Measurements from ENCODE around the gene KCNMA1.
A peak's percentile ranks its signal among the peaks of the same experiment; 100 is the strongest.

KCNMA1 gene

GRCh38 chr10:77164616-77165311 lies 472.8 kb downstream of the KCNMA1 start:
- peak; percentile 74 for DNase-seq

DNA sequence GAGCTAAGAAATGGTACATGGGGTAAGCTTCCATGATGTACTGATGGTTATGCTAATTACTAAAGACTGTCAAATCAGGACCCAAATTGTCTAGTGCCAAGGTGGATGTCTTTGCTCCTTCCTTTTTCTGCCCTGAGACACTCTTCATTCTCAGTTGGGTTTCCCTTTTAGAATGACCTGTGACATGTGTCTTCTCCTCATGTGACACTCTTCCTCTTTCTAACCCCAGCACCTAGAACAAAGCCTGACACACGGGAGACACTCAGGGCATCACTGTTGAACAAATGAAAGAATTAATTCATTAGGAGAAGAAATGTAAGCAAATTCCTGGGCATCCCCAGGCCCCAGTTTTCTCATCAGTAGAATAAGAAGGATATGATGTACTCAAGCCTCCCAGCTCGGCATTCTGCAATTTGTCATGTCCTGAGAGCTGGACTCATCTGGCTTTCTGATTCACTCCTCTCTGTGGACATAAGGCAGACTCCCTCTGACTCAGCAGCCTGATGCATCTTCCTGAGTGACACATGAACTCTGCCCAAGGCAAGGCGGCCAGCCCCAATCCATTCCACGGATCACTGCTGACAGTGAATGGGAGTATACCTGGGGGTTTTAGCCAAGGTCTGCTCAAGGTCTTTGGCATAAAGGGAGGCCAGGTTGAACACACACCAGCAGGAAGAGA lies 473.8 kb downstream of the KCNMA1 start:
- DNase-seq = peak; percentile 98

GRCh38 chr10:77162697-77163096 lies 474.9 kb downstream of the KCNMA1 start:
- DNase-seq = peak; percentile 86

DNA sequence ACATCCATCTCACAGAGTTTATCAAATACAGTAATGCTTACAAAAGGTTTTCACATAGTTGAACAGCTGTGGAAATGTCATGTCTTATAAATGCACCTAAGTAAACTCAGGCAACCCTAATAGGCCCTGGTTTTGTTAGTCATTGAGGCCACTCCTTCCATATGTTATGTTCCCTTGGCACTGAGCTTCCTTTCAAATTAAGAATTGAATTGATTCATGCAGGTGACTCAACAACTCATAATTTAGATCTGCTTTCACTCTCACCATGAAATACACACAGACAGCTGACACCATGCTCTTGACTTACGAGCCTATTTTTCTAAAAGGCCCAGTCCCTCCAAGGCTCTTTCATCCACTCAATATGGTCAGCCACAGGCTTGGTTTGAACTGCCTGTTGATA lies 476.9 kb downstream of the KCNMA1 start:
- peak; percentile 89 for DNase-seq

DNA sequence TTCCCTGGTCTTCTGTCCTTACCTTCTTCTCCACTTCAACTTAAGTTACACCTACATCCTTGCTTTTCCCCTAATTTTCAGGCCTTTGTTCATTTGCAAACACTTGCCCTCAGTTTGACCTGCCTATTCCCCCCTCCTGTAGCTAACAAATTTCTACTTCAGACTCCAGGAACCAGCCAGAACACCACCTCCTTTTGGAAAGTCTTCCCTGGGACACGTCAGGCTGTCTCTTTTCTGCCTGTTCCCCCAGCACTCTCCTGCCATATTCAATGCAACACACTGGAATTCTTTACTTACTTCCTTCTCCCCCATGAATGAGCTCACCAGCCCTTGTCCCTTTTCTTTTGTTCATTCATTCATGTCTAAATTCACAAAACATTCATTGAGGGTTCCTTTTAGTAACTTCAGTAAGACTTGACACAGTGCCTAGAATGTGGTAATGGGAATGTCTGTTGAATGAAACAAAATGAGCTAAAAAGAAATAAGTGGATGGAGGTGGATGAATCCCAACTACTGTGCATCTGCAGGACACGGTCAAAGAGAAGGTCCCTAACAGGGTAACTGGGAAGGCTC lies 478.0 kb downstream of the KCNMA1 start:
- DNase-seq = no peak

DNA sequence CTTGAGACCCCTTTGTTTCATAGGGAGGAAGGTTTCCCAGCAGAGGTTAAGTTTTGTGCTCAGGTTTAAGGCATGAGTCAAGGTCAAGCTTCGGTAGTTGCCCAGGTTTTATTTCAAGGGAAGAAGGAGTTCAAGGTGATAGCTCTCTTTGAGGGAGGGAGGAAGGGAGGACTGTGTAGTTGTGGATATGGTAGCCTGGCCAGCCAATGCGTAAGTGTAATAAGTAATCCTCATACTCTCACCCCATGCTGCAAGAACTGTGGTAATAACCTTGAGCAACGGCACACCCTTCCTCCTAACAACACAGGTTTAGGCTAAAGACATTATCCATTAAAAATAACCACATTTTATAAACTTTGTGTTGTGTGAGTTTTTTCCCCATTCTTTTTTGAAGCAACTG lies 478.9 kb downstream of the KCNMA1 start:
- no peak for DNase-seq

DNA sequence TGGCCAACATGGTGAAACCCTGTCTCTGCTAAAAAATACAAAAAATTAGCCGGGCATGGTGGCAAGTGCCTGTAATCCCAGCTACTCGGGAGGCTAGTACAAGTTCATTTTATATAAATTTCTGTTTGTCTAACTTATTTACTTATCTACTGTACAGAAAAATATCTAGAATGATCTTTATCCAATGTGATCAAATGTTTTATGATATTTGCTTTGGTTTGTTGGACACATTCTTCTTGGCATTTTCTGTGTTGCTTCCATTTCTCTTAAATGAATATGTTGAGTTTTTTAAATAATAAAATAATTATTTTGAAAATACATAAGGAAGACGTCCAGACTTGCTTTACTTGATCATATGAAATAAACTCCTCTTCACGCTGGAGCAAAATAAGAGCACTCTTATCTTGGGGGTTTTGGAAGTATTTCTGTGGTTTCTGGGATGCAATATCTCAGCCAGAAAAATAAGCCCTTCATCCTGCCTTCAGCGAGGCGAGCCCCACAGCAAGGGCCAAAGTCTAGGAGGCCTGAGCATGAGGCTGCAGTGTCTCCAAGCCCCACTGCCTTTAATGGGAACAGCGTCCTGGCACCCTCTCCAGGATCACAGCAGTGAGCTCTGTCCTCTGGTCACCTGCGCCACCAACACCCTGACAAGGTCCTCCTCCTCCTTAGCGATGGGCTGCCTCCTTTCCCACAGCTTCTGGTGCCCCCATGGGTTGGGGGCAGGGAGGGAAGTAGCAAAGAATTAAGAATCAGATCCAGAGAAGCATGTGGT lies 480.2 kb downstream of the KCNMA1 start:
- no peak for DNase-seq

- peak; percentile 76 for DNase-seq
Observed at GRCh38 chr10:77156406-77156879, 481.2 kb downstream of the KCNMA1 start.

DNA sequence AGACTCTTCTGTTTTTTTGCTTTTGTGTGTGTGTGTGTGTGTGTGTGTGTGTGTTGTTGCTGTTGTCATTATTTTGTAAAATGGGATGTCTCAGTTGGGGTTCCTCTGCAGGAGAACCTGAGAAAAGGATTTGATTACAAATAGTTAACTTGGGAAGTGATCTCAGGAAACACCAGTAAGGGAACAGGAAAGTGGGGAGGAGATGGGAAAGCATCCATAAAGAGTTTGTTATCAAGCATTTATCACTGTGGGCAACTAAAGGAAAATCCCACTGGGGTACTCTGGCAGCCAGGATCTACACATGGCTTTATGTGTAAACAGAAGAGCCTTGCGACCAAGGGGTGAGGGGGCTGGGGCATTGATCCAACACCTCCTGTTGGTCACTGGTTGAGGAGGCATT lies 485.4 kb downstream of the KCNMA1 start:
- DNase-seq = no peak

DNA sequence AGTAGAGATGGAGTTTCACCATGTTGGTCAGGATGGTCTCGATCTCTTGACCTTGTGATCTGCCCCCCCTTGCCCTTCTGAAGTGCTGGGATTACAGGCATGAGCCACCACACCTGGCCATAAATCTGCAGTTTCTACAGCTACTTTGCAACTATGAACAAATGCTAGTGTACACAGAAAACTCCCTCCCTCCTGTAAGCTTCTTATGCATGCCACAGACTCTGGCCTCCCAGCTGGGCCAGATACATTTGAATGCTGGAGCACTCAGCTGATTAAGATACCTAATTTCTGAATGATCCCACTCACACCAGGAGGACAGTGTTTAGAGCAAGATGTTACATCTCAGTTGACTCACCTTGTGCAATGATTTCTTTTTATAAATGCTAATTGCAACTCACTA lies 486.2 kb downstream of the KCNMA1 start:
- DNase-seq = no peak

DNA sequence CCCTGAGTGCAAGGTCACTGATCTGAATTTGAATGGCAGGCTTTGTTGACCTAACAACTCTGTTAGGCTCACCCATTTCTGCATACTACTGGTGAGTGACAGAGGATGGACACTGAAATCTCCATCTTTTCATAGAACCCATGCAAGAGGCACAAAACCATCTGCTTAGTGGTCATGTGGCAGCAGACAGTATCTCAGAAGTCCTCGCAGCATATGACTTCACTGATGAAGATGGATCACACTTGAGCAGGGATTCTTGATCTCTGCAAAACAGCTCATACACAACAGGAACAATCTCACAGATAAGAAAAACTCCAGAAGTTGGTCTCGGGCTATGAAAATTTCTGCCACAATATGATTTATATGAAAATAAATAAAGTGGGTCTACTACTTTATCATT lies 487.9 kb downstream of the KCNMA1 start:
- DNase-seq = no peak

GRCh38 chr10:77149001-77149400 lies 488.6 kb downstream of the KCNMA1 start:
- no peak for DNase-seq

DNA sequence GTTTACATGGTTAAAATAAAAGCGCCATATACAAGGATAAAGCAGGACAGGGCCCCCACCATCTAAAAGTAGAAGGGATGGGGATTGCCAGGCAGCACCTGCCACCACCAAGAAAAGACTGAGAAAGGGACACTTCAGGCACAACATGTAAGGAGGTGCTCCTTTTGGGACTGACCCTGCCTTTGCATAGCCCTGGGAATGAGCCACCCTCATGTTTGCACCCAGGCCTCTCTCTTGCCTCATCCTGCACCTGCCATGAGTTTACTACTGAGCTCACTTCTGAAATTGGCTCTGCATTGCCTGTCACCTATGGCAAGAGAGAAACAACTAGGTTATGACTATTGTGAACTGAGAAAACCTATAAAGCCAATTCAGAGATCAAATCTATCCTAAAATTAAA lies 489.7 kb downstream of the KCNMA1 start:
- DNase-seq = no peak

- no peak for DNase-seq
Observed at GRCh38 chr10:77146712-77147336, 490.8 kb downstream of the KCNMA1 start.

- no peak for DNase-seq
Observed at GRCh38 chr10:77144656-77145055, 493.0 kb downstream of the KCNMA1 start.

DNA sequence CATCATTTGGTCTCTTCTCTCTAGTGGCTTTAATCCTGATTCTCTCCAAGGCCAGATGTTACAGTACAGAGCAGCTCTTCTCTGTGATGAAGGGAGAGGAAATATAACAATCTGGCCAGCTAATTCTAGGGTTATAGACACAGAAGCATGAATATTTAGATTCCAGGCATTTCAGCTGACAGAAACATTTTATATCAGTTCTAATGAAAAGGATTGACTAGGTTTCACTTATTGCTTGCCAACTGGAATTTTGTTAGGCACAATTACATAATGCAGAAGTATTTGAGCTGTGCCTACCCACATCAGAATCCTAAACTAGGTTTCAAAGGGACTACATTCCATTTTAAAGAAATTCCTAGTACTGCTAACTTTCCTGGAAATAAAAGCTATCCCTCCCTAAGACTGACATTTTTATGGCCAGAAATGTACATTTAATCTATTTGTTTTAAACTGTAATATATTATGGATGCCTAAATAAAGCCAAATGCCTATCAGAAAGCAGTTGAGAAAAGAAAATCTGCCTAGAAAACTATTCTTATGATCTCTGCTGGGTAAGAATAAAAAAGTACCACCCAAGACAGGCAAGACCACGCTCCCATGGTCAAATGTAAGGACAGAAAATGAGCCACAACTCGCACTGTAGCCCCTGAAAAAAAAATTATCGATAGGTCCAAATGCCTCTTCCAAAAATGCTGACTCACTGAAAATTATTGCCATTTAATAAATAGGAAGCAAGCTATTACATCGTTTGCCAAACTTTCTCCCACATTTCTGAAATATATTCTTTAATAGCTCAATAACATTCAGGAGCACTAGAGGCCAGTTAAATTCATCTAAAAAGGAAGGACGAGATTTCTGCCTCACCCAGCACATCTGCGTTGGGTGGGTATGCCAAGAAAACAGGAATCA lies 498.1 kb downstream of the KCNMA1 start:
- no peak for DNase-seq

DNA sequence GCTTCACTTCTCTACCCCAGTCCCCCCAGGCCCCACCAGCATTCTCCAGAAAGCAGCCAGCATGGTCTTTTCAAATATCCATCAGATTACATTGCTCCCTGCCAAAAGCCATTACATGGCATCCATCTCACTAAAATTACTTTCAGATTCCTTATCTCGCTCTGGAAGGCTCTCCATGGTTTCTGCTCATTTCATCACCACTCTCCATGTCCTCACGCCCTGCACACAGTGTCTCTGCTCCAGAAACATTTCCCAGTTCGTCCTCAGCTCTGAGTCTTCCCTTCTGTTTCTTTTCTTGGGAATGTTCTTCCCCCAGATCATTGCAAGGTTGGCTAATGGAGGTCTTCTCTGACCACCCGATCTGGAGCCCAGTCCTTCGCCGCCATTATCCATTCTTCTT lies 499.1 kb downstream of the KCNMA1 start:
- no peak for DNase-seq

DNA sequence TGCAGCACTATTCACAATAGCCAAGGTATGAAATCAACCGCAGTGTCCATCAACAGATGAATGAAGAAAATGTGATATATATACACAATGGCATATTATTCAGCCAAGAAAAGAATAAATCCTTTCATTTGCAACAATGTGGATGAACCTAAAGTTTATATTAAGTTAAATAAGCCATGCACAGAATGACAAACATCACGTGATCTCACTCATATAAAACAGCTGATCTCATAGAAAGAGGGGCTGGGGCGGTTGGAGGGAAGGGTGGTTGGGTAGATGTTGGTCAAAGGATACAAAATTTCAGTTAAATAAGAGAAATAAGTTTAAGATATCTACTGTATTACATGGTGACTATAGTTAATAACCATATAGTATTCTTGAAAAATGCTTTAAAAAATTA lies 502.1 kb downstream of the KCNMA1 start:
- DNase-seq = no peak

- no peak for DNase-seq
Observed at GRCh38 chr10:77131214-77131613, 506.4 kb downstream of the KCNMA1 start.

GRCh38 chr10:77127243-77127642 lies 510.4 kb downstream of the KCNMA1 start:
- DNase-seq = no peak

DNA sequence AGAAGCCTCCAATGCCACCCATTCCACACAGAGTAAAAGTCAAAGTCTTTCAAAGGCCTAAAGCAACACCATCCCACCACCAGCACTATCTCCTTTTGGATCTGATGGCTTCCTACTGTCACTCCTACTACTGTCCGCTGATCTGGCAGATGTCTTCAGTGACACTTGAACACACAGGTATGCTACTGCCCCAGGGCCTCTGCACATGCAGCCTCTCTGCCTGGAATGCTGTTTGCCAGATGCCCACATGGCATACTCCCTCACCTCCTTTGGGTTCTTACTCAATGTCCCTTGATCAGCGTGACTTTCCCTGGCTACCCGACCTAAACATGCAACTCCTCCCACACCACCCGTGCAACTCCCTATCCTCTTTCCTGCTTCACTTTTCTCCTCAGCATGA lies 512.4 kb downstream of the KCNMA1 start:
- no peak for DNase-seq

DNA sequence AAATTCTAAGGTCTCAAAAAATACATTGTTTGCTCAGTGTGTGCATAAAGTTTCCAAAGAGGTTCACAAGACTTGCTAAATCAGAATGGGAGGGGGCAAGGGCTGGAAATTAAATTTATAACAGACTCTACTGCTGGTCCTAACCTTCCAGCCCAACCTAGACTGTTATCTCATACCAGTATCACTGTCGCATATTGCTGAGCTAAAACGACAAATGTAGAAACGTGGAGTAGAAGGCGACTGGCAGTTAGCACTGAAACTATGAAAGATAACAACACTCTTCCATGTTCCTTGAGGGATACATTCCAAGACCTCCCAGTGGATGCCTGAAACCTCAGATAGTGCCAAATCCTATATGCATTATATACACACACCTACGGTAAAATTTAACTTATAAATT lies 514.3 kb downstream of the KCNMA1 start:
- no peak for DNase-seq
